ENCODE measurements around the gene ETV6.

GRCh38 chr12:11663130-11663529 is 13.7 kb downstream of the ETV6 start:
- no peak for TF ChIP-seq POLR2A (IDR thresholded peaks at IDR 0.05)
- no peak for TF ChIP-seq CTCF (IDR thresholded peaks at IDR 0.05)

Measured in vagina (tissue), 2 donors.